Iris pigment epithelial cell (primary cell): ENCODE measurements around the gene TNMD.
A peak's percentile ranks its signal among the peaks of the same experiment; 100 is the strongest.

Experiments
- DNase-seq: peaks from one replicate; pipeline ENCODE4 v3.0.0-alpha.2; 2011; ENCODE audit warnings: low read depth

Gene TNMD

DNA sequence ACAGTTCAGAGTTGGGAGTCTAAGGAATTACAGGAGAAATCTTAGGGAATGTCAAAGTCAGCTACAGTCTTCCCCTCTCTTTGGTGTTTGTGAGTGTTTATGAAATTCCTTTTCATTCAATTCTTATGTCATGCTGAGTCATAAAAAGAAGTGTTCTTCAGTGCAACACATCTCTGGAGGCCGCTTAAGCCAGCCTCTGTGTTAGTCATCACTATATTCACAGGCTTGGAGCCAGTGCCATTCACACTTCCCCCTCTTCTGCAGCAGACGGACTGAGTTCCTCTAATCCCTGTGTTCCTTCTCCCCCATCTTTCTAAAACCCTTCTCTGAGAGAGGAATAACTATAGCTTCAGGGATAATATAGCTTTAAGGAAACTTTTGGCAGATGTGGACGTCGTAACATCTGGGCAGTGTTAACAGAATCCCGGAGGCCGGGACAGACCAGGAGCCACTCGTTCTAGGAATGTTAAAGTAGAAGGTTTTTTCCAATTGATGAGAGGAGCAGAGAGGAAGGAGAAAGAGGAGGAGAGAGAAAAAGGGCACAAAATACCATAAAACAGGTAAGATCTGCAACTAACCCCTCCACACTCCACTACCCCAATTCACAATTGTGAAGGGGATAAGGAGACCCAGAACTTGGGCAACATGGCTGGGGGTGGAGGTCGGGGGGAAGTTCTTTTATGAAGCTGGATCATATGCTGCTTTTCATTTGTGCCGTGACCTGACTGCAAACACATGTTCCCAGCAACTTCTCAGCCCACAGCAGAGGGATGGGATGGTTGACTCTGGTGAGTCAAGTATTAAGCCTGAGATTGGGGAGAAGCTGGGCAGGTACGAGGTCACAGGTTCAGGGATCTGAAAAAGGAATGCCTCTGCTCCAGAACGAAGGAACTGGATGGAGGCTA lies 59.5 kb downstream of the TNMD start, which contains the start of gene SRPX2:
Gene SRPX2, plus strand, starts transcription at position 244 of the 905 bp plus-strand sequence. CDS start 2,124 bp downstream, outside the sequence.
- DNase-seq = peak; percentile 92

DNA sequence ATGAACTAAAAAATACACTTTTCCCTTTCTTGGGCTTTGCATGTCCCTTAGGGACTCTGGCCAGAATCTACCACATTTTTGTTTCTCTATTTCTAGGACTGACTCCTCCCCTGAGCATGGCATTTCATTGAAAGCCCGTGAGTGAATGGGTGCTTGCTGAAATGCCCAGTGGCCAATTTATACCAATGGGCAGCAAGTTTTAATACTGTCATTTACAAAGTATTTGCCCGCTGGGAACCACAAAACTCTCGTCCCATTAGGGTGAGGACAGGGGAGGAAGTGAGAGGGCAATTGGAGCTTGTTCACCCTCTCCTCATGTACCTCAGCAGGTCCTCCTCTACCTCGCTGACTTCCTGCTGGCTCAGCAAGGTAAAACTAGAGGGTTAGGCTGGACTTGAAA lies 60.4 kb downstream of the TNMD start:
- no peak for DNase-seq

DNA sequence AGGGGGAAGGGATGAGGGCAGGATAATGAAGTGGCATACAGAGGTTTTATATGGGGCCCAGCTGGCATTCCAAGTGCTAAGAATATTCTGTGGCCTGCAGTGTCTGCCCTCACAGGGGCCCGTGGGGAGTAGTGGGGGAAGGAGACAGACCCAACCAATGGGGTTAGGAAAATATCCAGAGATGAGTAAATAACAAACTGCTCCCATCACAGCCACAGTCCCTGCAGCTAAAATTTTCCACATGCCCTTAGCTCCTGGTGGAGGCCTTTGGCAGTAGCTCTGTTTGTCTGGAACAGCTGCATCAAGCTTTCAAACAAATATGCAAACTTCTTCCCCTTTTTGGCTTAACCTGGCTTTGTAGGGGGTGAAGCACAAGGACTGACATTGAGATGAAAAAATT lies 62.4 kb downstream of the TNMD start:
- peak; percentile 60 for DNase-seq

DNA sequence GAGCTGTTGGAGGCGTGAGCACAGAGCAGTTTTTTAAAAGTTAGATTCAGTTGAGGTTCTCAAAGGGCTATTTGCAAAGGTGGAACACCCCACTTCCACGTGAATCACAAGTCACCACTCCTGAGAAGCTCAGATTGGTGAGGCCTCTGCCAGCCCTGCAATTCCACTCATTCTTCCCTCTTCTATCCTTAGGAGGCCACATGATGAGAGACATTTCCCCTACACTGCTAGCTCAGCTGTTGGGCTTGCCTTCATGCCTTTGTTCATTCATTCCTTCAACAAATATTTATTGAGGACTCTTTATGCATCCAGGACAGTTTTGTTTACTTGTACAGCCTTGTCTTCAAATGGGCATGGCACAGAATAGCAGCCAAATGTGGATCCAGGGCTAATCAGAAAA lies 63.0 kb downstream of the TNMD start:
- no peak for DNase-seq

DNA sequence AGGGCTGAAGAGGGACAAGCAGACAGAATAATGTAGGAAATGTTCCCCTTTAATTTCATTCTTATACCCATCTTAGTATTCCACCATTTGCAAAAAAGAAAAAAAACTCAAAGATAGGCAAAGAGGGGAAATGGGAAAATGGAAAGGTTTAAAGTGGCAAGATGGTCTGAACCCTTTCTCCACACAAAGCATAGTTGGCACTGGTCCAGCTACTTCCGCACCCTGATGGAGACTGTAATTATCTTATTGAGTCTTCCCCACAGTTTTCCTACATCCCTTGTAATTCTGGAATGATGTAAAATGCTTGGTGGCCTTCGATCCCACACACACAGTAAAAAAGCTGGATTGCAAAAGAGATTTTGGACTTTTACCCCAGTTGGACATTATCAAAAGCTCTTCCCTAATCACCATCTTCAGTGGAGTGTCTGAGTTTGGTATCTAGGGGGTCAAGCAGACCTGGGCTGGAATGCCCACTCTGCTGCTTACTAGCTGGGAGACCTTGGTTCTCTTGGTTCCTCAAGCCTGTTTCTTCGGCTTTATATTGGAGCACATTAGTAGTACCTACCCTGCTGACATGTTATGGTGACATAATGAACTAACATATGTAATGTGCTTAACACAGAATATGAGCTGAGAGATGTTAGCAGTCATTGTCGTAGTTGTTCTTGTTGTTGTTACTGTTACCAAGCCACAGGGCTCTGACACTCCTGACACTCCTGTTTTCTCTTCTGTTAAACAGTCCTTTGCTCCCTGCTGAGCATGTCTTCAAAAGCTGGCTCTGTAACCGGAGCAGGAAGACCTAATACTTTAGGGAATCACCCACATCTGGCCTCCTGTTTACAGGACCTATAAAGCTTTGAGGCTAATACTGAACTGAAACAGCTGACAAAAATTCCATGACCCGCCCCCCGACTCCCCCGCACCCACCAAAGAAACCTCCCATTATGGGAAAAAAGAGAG lies 64.0 kb downstream of the TNMD start:
- peak; percentile 81 for DNase-seq
